AG04449 (cell line): Measurements from ENCODE around the gene MAG.
"Not testable (repeated sequence)": the region's sequence is repeated elsewhere in the genome, so short reads cannot be mapped to it uniquely, and the experiment has no call there.

Experiments
- CTCF ChIA-PET: fragments of 350-600 bp; formaldehyde crosslinking; extraction: SDS; loops from one replicate; lab custom pipeline; 2021; ENCODE audit warnings: antibody characterized with exemption; lab: Yijun Ruan, JAX
- POLR2A ChIA-PET: fragments of 400-600, 350-600 bp; formaldehyde crosslinking; extraction: SDS; loops from one replicate; lab custom pipeline; 2020; ENCODE audit warnings: antibody characterized with exemption, inconsistent platforms; lab: Yijun Ruan, JAX
- DNase-seq: peaks from one replicate; pipeline ENCODE4 v3.0.0-alpha.2; 2010; ENCODE audit warnings: low read depth, low spot score
- H3K4me3 ChIP-seq: 2 replicates; pipeline ENCODE4 v1.5.1; 2011; ENCODE audit warnings: low read depth, mild to moderate bottlenecking, control low read depth, low read length
- TF ChIP-seq, protein P1 (sequence below): IDR thresholded peaks from one replicate; pipeline ENCODE4 v1.5.1; 2011; ENCODE audit warnings: mild to moderate bottlenecking, moderate library complexity, low read length, control low read depth, inconsistent platforms; ENCODE audit not compliant: insufficient read depth; ENCODE audit errors: missing control alignments

MAG gene

DNA sequence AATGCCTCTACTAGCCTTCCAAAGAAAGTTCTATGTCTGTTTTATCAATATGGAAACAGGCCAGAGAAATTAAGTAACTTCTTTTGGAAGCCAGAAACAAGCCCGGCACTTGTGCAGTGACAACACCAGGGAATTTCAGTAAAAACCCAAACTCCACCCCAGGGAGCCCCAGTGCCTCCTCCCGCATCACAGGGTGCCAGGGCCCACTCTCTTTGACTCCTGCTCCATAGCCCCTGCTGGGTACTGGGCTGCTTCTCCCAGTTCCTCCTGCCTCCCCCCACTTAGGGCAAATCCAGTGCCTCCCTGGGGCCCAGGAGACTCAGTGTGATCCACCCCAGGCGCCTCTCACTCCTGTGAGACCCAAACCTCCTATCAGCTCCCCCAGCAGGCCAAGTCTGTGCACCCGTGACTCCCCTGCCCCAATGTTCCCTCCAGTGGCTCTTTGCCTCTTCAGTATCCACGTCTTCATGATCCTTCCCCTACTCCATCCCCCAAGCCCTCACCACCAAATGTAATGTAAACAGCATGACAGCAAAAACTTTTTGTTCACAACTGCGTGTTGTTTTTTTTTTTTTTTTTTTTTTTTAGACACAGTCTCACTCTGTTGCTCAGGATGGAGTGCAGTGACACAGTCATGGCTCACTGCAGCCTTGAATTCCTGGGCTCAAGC is 64.0 kb downstream of the MAG start:
- POLR2A ChIA-PET: no interaction called here
- CTCF ChIA-PET: interaction anchor here (6.3 kb wide), 1 partner anchor 138 kb away, joined by 93 read pairs; no protein-coding TSS in a partner anchor
- no peak for DNase-seq
- TF ChIP-seq, protein P1, sequence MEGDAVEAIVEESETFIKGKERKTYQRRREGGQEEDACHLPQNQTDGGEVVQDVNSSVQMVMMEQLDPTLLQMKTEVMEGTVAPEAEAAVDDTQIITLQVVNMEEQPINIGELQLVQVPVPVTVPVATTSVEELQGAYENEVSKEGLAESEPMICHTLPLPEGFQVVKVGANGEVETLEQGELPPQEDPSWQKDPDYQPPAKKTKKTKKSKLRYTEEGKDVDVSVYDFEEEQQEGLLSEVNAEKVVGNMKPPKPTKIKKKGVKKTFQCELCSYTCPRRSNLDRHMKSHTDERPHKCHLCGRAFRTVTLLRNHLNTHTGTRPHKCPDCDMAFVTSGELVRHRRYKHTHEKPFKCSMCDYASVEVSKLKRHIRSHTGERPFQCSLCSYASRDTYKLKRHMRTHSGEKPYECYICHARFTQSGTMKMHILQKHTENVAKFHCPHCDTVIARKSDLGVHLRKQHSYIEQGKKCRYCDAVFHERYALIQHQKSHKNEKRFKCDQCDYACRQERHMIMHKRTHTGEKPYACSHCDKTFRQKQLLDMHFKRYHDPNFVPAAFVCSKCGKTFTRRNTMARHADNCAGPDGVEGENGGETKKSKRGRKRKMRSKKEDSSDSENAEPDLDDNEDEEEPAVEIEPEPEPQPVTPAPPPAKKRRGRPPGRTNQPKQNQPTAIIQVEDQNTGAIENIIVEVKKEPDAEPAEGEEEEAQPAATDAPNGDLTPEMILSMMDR: no peak
- H3K4me3 ChIP-seq: no peak overlapping the region

DNA sequence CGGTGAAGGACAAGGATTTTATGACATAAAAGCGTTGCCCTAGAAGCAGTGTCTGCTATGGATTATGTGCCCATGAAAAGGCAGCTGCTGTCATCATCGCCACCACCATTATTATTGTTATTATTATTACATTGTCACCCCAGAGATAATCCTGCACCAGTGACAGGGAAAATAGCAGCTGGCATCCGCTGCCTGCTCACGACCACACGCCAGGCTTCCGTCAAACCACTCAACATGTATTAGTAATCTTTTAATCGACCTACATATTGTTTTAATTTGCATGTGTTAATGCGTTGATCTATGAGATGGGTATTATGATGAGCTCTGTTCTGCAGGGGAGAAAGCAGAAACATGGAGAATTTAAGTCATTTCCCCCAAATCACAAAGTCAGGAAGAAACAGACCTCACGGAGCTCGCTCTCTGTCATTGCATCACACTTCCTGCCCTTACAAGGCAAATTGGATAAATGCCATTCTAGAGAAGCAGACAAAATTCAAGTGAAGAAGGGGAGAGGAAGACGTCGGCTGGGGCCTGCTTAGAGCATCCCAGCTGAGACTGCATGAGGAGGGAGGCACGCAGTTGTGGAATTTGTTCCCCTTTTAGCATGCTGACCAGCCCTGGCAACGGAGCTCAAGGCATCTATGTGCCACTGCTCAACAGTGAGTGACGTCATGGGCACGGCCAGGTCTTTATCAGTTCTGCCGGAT is 66.1 kb downstream of the MAG start, which contains the start of gene FFAR3:
FFAR3 (plus strand) TSS at position 594 of the 707 bp plus-strand sequence. CDS start 431 bp downstream, outside the sequence.
- TF ChIP-seq, protein P1: no peak
- POLR2A ChIA-PET: no interaction called here
- CTCF ChIA-PET: interaction anchor here (1.0 to 1.2 kb wide), 3 partner anchors 31 to 234 kb away, joined by 3 read pairs; no protein-coding TSS in a partner anchor
- no peak within 1 kb of the TSS for H3K4me3 ChIP-seq
- DNase-seq: no peak

DNA sequence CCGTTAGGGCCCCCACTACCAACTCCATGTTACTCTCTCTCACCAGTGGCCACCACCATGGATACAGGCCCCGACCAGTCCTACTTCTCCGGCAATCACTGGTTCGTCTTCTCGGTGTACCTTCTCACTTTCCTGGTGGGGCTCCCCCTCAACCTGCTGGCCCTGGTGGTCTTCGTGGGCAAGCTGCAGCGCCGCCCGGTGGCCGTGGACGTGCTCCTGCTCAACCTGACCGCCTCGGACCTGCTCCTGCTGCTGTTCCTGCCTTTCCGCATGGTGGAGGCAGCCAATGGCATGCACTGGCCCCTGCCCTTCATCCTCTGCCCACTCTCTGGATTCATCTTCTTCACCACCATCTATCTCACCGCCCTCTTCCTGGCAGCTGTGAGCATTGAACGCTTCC is 66.9 kb downstream of the MAG start:
- CTCF ChIA-PET, POLR2A ChIA-PET, H3K4me3 ChIP-seq, DNase-seq: not testable (repeated sequence)

DNA sequence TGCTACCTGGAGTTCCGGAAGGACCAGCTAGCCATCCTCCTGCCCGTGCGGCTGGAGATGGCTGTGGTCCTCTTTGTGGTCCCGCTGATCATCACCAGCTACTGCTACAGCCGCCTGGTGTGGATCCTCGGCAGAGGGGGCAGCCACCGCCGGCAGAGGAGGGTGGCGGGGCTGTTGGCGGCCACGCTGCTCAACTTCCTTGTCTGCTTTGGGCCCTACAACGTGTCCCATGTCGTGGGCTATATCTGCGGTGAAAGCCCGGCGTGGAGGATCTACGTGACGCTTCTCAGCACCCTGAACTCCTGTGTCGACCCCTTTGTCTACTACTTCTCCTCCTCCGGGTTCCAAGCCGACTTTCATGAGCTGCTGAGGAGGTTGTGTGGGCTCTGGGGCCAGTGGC is 67.4 kb downstream of the MAG start:
- DNase-seq, H3K4me3 ChIP-seq, CTCF ChIA-PET, POLR2A ChIA-PET: not testable (repeated sequence)

DNA sequence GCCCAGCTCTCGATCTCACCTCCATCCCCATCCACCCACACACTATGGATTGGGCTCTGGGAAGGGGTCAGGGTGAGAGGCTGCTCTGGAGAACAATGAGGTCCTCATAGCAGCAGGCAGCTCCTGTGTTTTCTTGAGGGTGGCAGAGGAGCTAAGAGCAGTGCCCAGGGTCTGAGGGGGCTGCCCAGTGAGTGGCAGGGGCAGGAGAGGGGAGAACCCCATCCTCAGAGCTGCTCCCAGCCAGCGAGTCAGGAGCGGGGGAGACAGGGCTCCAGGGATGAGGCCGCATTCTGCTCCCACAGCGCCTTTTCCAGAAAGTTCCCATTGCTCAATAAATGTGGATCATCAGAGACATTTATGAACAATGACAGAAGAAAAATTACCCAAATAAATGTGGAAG is 68.1 kb downstream of the MAG start:
- CTCF ChIA-PET, POLR2A ChIA-PET, H3K4me3 ChIP-seq, DNase-seq: not testable (repeated sequence)

DNA sequence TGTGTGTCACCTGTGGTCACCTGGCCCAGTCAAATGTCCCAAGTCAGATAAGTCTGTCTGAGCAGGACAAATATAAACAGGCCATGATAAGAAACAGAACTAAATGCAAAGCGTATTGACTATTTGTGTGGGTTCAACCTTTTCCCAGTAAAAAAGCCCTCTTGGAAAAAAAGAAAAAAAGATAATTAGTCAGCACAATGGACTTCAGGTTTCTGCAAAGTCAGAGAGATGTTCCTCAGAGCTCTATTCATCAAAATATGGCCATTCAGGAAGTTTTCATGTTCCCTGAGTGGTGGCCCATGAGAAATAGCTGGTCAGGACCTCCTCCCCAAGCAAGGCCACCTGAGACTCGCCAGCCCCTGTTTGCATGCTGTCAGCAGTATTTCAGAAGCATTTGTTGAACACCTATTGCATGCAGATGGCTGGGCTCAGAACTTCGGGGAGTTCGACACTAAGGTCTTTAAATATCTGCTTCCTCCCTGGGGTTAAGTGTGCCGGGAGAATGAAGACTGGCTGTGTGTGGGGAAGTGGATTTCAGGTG is 69.0 kb downstream of the MAG start:
- ChIA-PET POLR2A (no interaction called here), CTCF (interaction anchor here (1.3 kb wide), 1 partner anchor 8 kb away, joined by 4 read pairs; no protein-coding TSS in a partner anchor)
- TF ChIP-seq, protein P1: no peak
- H3K4me3 ChIP-seq: no peak overlapping the region
- no peak for DNase-seq

DNA sequence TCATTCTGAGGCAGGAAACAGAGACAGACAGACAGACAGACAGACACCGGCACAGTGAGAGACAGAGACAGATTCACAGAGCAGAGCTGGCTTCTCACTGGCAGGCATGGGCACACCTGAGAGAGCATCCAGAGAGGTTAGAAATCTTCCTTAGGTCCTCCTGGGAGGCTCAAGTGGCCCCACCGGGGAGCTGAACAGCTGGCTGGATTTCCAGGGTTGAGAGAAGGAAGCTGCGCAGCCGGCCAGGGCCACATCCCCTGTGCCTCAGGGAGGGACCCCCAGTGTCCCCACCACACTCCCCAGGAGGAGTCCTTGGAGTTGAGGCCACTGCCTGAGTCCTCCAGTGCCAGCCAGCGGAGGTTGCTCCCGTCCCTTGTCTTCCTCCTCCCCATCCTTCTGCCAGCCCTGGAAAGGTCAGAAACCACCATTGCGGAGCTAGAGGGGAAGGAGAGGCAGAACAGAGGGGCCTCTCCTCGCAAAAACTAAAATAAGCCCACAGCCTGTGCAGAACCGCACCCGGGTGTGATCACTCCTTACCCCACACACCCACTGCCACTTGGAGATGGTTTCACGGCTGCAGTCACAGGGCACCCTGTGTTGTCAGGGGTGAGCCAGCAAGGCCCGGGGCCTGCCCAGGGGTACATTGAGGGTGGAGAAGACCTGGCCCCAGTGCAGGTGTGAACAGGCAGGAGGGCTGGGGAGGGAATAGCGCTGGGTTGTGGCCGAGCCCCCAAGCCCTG is 70.5 kb downstream of the MAG start:
- TF ChIP-seq, protein P1: no peak
- ChIA-PET CTCF (interaction anchor here (1.3 kb wide), 1 partner anchor 10 kb away, joined by 4 read pairs; no protein-coding TSS in a partner anchor), POLR2A (no interaction called here)
- DNase-seq: no peak
- H3K4me3 ChIP-seq: no peak overlapping the region
